Retinal pigment epithelial cell (primary cell): ENCODE measurements around the gene POU2AF3.

Source experiments
- DNase-seq: peaks from one replicate; pipeline ENCODE4 v3.0.0-alpha.2; 2010; ENCODE audit warnings: low read depth
- H3K4me3 ChIP-seq: 2 replicates; pipeline ENCODE4 v1.5.1; 2011; ENCODE audit warnings: mild to moderate bottlenecking, low read length, control low read depth, moderate library complexity
- CTCF ChIP-seq: conservative IDR thresholded peaks from 2 replicates; pipeline ENCODE4 v1.5.1; 2011; ENCODE audit warnings: low read depth, low read length, control low read depth, inconsistent platforms

Gene POU2AF3

GRCh38 chr11:111320728-111321568, 22.6 kb downstream of the POU2AF3 start:
- TF ChIP-seq CTCF = no peak
- no peak for DNase-seq
- H3K4me3 ChIP-seq = no peak overlapping the region

GRCh38 chr11:111322534-111322933, 24.2 kb downstream of the POU2AF3 start:
- no peak for DNase-seq
- no peak overlapping the region for H3K4me3 ChIP-seq
- TF ChIP-seq CTCF = no peak

GRCh38 chr11:111324277-111324720, 26.0 kb downstream of the POU2AF3 start:
- TF ChIP-seq CTCF = no peak
- DNase-seq = no peak
- no peak overlapping the region for H3K4me3 ChIP-seq

GRCh38 chr11:111325259-111325658, 26.9 kb downstream of the POU2AF3 start:
- H3K4me3 ChIP-seq = no peak overlapping the region
- TF ChIP-seq CTCF = no peak

GRCh38 chr11:111326824-111327223, 28.5 kb downstream of the POU2AF3 start:
- no peak for DNase-seq
- no peak for TF ChIP-seq CTCF
- H3K4me3 ChIP-seq = no peak overlapping the region

More at GRCh38 chr11:111325259-111325658, 26.9 kb downstream of the POU2AF3 start:
- DNase-seq = no peak

GRCh38 chr11:111327908-111328624, 29.7 kb downstream of the POU2AF3 start:
- DNase-seq = no peak
- H3K4me3 ChIP-seq = no peak overlapping the region
- no peak for TF ChIP-seq CTCF
